ENCODE data around the gene PCED1A.

Gene PCED1A

DNA sequence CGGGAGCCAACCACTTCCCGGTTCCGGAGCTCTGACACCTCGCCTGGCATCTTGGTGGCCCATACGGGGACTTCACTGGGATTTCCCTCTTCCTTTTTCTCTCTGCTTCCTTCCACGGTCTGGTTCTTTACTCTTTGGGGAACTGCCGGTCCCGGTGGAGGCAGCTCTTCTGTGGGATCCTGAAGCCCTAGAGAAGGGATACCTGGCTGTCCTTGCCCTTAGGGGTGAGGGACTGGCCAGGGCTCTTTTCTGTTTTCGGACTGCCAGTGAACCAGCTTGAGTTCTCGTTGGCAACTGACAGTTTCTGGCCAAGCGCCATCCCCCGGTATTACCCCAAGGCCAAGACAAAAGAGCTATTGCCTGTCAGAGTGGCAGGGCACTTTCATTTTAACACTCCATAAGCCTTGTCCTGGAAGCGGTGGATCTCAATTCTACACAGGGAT, 39.1 kb downstream of the PCED1A start:
- no peak for DNase-seq

- no peak for DNase-seq
These were observed 39.8 kb downstream of the PCED1A start, which contains the start of gene CPXM1 for GRCh38 chr20:2800521-2801285. Gene CPXM1, minus strand, starts transcription at chr20:2800627. Its CDS starts 55 bp downstream, at chr20:2800572.

- DNase-seq: no peak
These were observed 40.6 kb downstream of the PCED1A start for GRCh38 chr20:2799688-2800520.

- no peak for DNase-seq
These were observed 41.2 kb downstream of the PCED1A start for GRCh38 chr20:2799271-2799670.

- no peak for DNase-seq
These were observed 41.6 kb downstream of the PCED1A start for GRCh38 chr20:2798814-2799213.

DNA sequence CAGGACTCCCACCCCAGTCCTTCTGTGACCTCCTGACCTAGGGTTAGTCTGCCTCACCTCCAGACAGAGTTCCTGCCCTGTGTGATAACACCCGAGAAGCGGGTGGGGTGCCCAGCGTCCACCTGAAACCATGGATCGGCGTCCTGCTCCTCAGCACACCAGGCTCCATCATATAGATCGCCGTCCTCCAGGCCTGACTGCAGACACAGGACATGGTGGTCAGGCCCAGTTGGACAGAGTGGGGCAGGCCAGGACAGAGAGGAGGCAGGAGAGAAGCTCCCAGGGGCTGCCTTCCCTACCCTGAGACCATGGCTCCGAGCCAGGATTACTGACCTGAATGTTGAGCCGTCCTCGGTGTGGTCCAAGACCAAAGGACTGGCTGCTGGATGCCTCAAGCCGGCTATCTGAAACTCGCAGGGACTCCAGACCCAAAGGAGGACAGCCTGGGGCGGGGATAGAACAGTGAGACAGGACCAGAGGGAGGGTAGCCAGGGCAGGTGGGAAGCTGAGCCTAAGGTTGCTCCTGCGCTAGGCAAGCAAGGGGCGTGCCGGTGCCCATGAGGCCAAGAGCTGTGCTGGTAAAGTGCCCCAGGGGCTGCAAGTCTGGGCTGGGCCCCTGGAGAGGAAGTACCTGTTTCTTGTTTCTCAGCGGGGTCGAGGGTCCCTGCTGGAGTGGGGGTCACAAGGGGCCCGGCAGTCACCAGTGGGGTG, 42.2 kb downstream of the PCED1A start:
- no peak for DNase-seq

DNA sequence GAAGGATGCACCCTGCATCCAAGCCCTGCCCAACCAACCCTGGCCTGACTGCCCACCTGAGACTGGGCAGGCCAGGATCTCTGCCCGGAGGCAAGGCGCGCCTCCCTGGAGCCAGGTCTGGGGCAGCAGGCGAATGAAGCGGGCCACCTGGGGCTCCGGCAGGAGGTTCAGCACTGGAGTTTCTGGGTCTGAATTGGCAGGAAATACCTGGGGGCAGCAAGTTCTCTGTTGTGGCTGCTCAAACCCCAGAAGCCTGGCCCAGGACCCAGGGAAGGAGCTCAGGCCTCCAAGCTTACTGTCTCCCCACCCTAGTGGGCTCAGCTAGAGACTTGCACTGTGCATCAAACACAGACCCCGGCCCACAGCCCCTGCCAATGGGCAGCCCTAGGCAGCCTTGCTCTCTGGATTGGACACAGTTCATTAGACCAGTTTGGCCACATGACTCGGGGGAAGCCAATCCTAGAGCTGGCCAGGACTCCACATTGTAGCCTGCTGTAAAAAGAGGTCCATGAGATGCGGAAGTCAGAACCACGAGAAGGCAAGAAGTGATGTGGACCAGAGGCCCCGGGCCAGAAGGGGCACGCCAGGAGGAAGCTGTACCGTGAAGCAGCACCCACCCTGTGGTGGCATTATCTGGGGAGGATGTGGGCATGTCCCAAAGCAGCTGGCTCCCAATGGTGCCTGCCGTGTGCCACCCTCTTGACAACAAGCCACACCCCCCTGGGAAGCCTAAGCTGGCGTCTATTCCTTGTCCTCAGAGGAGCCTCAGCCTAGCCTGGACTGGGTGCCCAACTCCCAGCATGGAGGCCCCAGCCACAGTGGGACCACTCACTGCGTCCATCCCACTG, 43.1 kb downstream of the PCED1A start:
- DNase-seq: no peak

DNA sequence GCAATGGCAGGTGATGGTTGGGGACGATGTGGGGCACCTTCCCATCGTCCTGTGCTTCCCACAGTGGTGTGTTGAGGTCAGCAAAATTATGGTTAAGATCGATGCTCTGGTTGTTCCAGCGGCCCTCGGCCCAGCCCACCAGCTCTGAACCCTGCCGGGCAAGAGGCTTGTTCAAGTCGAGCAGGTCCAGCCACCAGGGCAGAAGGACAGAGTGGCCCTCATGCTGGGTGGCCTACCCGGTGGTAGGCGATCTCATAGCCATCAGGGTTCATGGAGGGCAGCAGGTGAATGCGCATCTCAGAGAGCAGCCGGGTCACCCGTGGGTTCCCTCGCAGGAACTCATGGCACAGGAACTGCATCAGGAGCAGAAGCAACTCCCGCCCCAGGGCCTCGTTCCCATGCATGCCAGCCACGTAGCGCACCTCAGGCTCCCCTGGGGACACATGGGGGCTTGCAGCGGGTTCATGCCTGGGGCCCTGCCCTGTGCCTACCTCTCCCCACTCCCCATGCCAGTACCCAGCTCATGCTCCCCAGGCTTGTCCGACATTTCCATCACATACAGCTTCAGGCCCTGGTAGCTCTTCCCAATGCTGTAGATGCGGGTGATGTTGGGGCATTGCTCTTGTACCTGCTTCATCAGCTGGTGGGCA, 44.3 kb downstream of the PCED1A start:
- DNase-seq: no peak

DNA sequence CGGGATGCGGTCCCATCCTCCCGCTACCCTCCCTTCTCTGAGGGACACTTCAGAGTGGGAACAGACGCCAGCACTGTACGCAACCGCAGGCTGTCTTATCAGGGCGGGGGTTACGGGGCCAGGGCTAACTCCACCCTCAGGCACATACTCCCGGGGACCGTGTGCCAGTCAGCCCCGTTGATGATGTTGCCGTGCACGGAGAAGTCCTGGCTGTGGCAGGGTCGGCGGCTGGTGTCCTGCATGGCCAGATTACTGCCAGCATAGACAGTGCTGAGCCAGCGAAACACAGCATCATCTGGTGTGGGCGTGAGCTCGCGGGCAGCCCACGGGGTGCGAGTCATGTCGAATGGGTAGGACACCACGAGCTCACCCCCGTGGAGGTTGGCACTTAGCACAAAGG, 45.0 kb downstream of the PCED1A start:
- no peak for DNase-seq

GRCh38 chr20:2794866-2795447, 45.5 kb downstream of the PCED1A start:
- DNase-seq: no peak

DNA sequence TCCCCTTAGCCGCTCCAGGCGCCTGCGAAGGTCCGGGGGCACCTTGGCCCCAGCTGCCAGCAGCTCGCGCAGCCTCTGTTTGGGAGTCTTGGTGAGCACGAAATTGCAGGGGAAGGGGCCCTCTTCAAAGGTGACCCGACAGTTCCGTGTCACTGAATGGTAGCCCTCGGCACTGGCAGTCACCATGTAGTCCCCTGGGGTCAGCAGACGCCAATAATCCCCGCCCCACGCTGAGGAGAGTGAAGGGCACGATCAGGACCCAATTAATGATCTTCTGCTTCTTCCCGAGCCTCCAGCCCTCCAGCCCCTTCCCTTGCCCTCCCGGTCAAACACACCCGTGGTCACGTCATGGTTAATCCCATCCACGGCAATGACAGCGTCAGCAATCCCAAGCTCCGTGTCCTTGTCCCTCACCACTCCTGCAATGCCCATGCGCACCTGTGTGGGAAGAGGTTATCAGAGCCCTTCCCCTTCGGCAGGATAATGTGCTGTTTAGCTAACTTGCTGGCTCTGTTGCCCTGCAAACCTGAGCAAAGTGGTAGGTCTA, 46.2 kb downstream of the PCED1A start:
- DNase-seq: no peak

DNA sequence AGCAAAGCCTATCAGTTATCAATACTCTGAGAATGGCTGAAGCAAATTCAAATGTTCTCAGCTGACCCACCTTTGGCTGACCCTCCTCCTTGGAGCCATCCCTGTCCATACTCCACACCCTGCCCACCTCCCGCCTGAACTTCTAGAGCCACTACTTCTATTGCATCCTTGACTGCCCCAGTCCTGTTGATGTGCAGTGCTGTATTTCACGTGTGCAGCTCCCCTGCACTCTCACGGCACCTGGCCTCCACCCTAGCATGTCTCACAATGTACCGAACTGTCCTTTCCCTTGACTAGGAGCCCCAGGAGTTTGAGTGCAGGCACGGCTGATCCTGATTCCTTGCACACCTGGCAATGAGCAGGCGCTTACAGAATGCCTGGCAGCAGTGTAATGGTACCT, 47.0 kb downstream of the PCED1A start:
- no peak for DNase-seq

Data from DMS153 (cell line).